HCT116 (cell line): ENCODE results near the gene AP2A1. TPM values are rescaled to one million over a fixed set of nuclear protein-coding genes. Genes with fewer than 3 reads are reported as not detected.
A peak's percentile ranks its signal among the peaks of the same experiment; 100 is the strongest.

Source experiments
- ATAC-seq: fragments of 200-7000 bp; cut with Tn5 transposase; 2 replicates; pipeline ENCODE4 v1.9.1; 2020; ENCODE audit warnings: mild to moderate bottlenecking, moderate library complexity
- BruUV-seq: library from RNA; stranded (reverse); fragments of 400-500 nt; replicated peaks from 2 replicates; lab custom pipeline; 2021; lab: Mats Ljungman, UMichigan
- CTCF ChIA-PET: fragments of 300-600 bp; sonication (Branson Sonifier 250); formaldehyde crosslinking; loops from one replicate; lab custom pipeline; 2021; ENCODE audit warnings: antibody characterized with exemption; lab: Charles Lee
- POLR2A ChIA-PET: fragments of 300-600, 350-600 bp; sonication (Branson Sonifier 250); formaldehyde crosslinking; loops from one replicate; lab custom pipeline; 2021; ENCODE audit warnings: antibody characterized with exemption; lab: Charles Lee
- RAD21 ChIA-PET, 2 experiments: fragments of 300-600 bp; sonication (Branson Sonifier 250); formaldehyde crosslinking; loops; one replicate each; lab custom pipeline; 2023; ENCODE audit warnings: low total read pairs in 2 of 2; ENCODE audit not compliant: uncharacterized antibody in 2 of 2, unreplicated experiment in 2 of 2, low non-redundant PET in 1 of 2; lab: Charles Lee
- DNase-seq: peaks from one replicate; pipeline ENCODE4 v3.0.0-alpha.2; 2010; ENCODE audit warnings: low read depth, low spot score
- H2AFZ ChIP-seq: fragments of 200-600 bp; shearing (Covaris generic), sonication (generic); 2 replicates; pipeline ENCODE4 v1.6.1; 2017; ENCODE audit warnings: low read depth, mixed run types, mixed read lengths, antibody characterized with exemption, low read length; ENCODE audit not compliant: poor library complexity, severe bottlenecking
- H3K27ac ChIP-seq: 2 replicates; pipeline ENCODE4 v1.5.1; 2012; ENCODE audit warnings: low read depth, low read length
- H3K27me3 ChIP-seq: fragments of 200-600 bp; sonication (generic); 2 replicates; pipeline ENCODE4 v1.6.1; 2016; ENCODE audit warnings: mixed run types, low read length, mixed read lengths; ENCODE audit not compliant: insufficient read depth
- H3K36me3 ChIP-seq, 2 experiments: fragments of 200-500 bp in 1 of 2; fragments of 200-600 bp in 1 of 2; sonication (Bioruptor generic) in 1 of 2; sonication (generic) in 1 of 2; 2 replicates each; pipeline versions ENCODE4 v1.5.1 to v1.6.1; 2014 to 2016; ENCODE audit warnings: low read length in 2 of 2, inconsistent platforms in 1 of 2, mixed read lengths in 1 of 2, mixed run types in 1 of 2; ENCODE audit not compliant: insufficient read depth in 2 of 2, control insufficient read depth in 1 of 2
- H3K4me1 ChIP-seq, 2 experiments: fragments of 200-600 bp in 1 of 2; sonication (generic) in 1 of 2; 2 replicates each; pipeline versions ENCODE4 v1.5.1 to v1.6.1; 2012 to 2017; ENCODE audit warnings: low read length in 2 of 2, inconsistent platforms in 1 of 2, mild to moderate bottlenecking in 1 of 2, mixed read lengths in 1 of 2, mixed run types in 1 of 2, moderate library complexity in 1 of 2; ENCODE audit not compliant: insufficient read depth in 2 of 2, control insufficient read depth in 1 of 2
- H3K4me2 ChIP-seq: fragments of 200-600 bp; sonication (generic); 2 replicates; pipeline ENCODE4 v1.6.1; 2017; ENCODE audit warnings: mixed run types, low read length, mixed read lengths
- H3K4me3 ChIP-seq, 2 experiments: fragments of 200-600 bp in 1 of 2; sonication (generic) in 1 of 2; replicated peaks in 1 of 2; 2 replicates each; pipeline ENCODE4 v1.5.1; 2011 to 2016; ENCODE audit warnings: low read length in 2 of 2, control low read depth in 1 of 2, low read depth in 1 of 2, mild to moderate bottlenecking in 1 of 2, mixed read lengths in 1 of 2, mixed run types in 1 of 2
- H3K79me2 ChIP-seq: fragments of 200-600 bp; sonication (generic); 2 replicates; pipeline ENCODE4 v1.6.1; 2017; ENCODE audit warnings: mild to moderate bottlenecking, mixed run types, low read length, moderate library complexity, mixed read lengths; ENCODE audit not compliant: insufficient read depth
- H3K9ac ChIP-seq: fragments of 200-600 bp; sonication (generic); 2 replicates; pipeline ENCODE4 v1.6.1; 2016; ENCODE audit warnings: low read length, mixed read lengths
- H3K9me2 ChIP-seq: fragments of 200-600 bp; sonication (generic), shearing (Covaris generic); 2 replicates; pipeline ENCODE4 v1.6.1; 2017; ENCODE audit warnings: mixed run types, mild to moderate bottlenecking, moderate library complexity; ENCODE audit not compliant: insufficient read depth
- H3K9me3 ChIP-seq, 2 experiments: fragments of 200-500 bp in 1 of 2; fragments of 200-600 bp in 1 of 2; sonication (Bioruptor generic) in 1 of 2; sonication (generic) in 1 of 2; 2 replicates each; pipeline ENCODE4 v1.6.1; 2014 to 2017; ENCODE audit warnings: low read length in 2 of 2, mixed read lengths in 2 of 2, inconsistent platforms in 1 of 2, low read depth in 1 of 2, mild to moderate bottlenecking in 1 of 2, mixed run types in 1 of 2, moderate library complexity in 1 of 2; ENCODE audit not compliant: control insufficient read depth in 1 of 2, insufficient read depth in 1 of 2
- H4K20me1 ChIP-seq: fragments of 200-600 bp; sonication (generic), shearing (Covaris generic); 2 replicates; pipeline ENCODE4 v1.6.1; 2017; ENCODE audit warnings: mixed run types, mild to moderate bottlenecking, moderate library complexity; ENCODE audit not compliant: insufficient read depth
- CBX3 ChIP-seq: IDR thresholded peaks from 2 replicates; pipeline ENCODE4 v1.6.1; 2012; ENCODE audit warnings: low read depth
- CTCF ChIP-seq, 3 experiments: fragments of 200-600 bp in 1 of 3; sonication (generic) in 1 of 3; IDR thresholded peaks in 2 of 3; conservative IDR thresholded peaks in 1 of 3; 2 replicates each; pipeline ENCODE4 v1.5.1; 2012 to 2017; ENCODE audit warnings: low read depth in 2 of 3, low read length in 2 of 3, antibody characterized with exemption in 1 of 3, borderline replicate concordance in 1 of 3, control low read depth in 1 of 3, mild to moderate bottlenecking in 1 of 3, mixed read lengths in 1 of 3, mixed run types in 1 of 3, moderate library complexity in 1 of 3; ENCODE audit not compliant: insufficient read depth in 1 of 3
- SRF ChIP-seq: IDR thresholded peaks from 2 replicates; pipeline ENCODE4 v1.6.1; 2012; ENCODE audit warnings: low read depth
- YY1 ChIP-seq: IDR thresholded peaks from 2 replicates; pipeline ENCODE4 v1.6.1; 2011; ENCODE audit warnings: low read length, low read depth, moderate library complexity, mild to moderate bottlenecking; ENCODE audit not compliant: insufficient replicate concordance; ENCODE audit errors: extremely low read depth
- ZBTB33 ChIP-seq: IDR thresholded peaks from 2 replicates; pipeline ENCODE4 v1.6.1; 2011; ENCODE audit warnings: mild to moderate bottlenecking, low read length, moderate library complexity; ENCODE audit not compliant: insufficient replicate concordance; ENCODE audit errors: extremely low read depth
- intact Hi-C: fragments of 100-400 bp; cut with micrococcal nuclease; formaldehyde crosslinking; loops from 2 replicates; pipeline ENCODE4 v1.10.0; 2022
- total RNA-seq: library from RNA; stranded (reverse); gene quantifications from one replicate; pipeline ENCODE4 v1.2.1, GENCODE V29; 2021; ENCODE audit not compliant: unreplicated experiment

Gene AP2A1
- total RNA-seq, 1 experiment from 2014 or later = 102 TPM

- CTCF ChIA-PET = no interaction called here
- Histone ChIP-seq H3K36me3 (no peaks in the 10 kb centered on the region), H3K9me3 (no peaks in the 10 kb centered on the region), H3K9ac (no peak overlapping the region), H3K4me1 (peaks cover 4 to 18% of the 10 kb centered on the region in 2 experiments; a peak in 3 of 4 replicates), H3K79me2 (no peaks in the 10 kb centered on the region)
- RAD21 ChIA-PET = no interaction called here
- no TSS peak for BruUV-seq
- TF ChIP-seq CBX3 (no peak), SRF (peak; percentile 58; the same call in 1 of the 2 replicates)
- TF ChIP-seq, all 23 proteins: peak for 1
- Histone ChIP-seq H3K27ac (peak overlapping the region; percentile 30; the same call in 1 of the 2 replicates), H3K27me3 (no peaks in the 10 kb centered on the region), H3K9me2 (no peaks in the 10 kb centered on the region), H3K4me2 (no peak overlapping the region), H2AFZ (no peak overlapping the region), H3K4me3 (no peak overlapping the region), H4K20me1 (no peaks in the 10 kb centered on the region)
- POLR2A ChIA-PET = no interaction called here
- no peak for ATAC-seq
- no peak for DNase-seq
- intact Hi-C loops = no loop called here
Observed at GRCh38 chr19:49744946-49745381, 21.8 kb upstream of the AP2A1 start.

- ATAC-seq (peak; percentile 91), DNase-seq (peak; percentile 90)
- Histone ChIP-seq H3K27ac (no peak overlapping the region; the same call in 1 of the 2 replicates), H3K9ac (no peak overlapping the region), H2AFZ (no peak overlapping the region), H3K9me2 (no peaks in the 10 kb centered on the region), H4K20me1 (no peaks in the 10 kb centered on the region), H3K4me3 (no peak overlapping the region), H3K79me2 (no peaks in the 10 kb centered on the region), H3K4me2 (peak overlapping the region; percentile 18; the same call in 1 of the 2 replicates), H3K9me3 (no peaks in the 10 kb centered on the region), H3K36me3 (no peaks in the 10 kb centered on the region), H3K4me1 (peaks cover 4 to 18% of the 10 kb centered on the region in 2 experiments; a peak in 3 of 4 replicates), H3K27me3 (no peaks in the 10 kb centered on the region)
- CTCF ChIA-PET = interaction anchor here (0.7 kb wide), 1 partner anchor 29 kb away, joined by 5 read pairs; no protein-coding TSS in a partner anchor
- POLR2A ChIA-PET = no interaction called here
- RAD21 ChIA-PET = no interaction called here
- BruUV-seq = no TSS peak
- TF ChIP-seq YY1 = no peak
- no peak for TF ChIP-seq ZBTB33
- TF ChIP-seq CTCF (IDR thresholded peaks at IDR 0.05 in 2 of 3, conservative IDR thresholded peaks at IDR 0.05 in 1 of 3; ENCODE audit: borderline replicate concordance in 1 of 3, insufficient read depth in 1 of 3, low read depth in 2 of 3, low read length in 2 of 3) = peak in 1 of 3 experiments; percentile 14; a peak in 1 of 6 replicates
- intact Hi-C loops = no loop called here
Observed at GRCh38 chr19:49746206-49746958, 20.4 kb upstream of the AP2A1 start.
